Stimulated activated CD4-positive, alpha-beta T cell treated with anti-CD3 and anti-CD28 coated beads, Interleukin-1b, Interleukin-23, amount 100 ng/mL, for 24 hours (primary cell): Measurements from ENCODE around the gene RNGTT.
A peak's percentile ranks its signal among the peaks of the same experiment; 100 is the strongest.
"Not testable (repeated sequence)": the region's sequence is repeated elsewhere in the genome, so short reads cannot be mapped to it uniquely, and the experiment has no call there.

Source experiments
- DNase-seq, 4 experiments: peaks; one replicate each; pipeline ENCODE4 v3.0.0-alpha.2; 2020; ENCODE audit warnings: low read depth in 4 of 4, low spot score in 1 of 4

Gene RNGTT

DNA sequence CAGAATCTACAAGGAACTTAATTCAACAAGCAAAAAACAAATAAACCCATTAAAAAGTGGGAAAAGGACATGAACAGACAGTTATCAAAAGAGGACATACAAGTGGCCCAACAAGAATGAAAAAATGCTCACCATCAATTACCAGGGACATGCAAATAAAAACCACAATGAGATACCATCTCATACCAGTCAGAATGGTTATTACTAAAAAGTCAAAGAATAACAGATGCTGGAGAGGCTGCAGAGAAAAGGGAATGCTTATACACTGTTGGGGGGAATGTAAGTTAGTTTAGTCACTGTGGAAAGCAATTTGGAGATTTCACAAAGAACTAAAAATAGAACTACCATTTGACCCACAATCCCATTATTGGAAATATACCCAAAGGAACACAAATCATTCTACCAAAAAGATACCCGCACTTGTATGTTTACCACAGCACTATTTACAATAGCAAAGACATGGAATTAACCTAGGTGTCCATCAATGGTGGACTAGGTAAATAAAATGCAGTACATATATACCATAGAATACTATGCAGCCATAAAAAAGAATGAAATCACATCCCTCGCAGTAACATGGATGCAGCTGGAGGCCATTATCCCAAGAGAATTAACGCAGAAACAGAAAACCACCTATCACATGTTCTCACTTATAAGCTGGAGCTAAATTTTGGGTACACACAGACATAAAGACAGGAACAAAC, 48.4 kb downstream of the RNGTT start:
- no peak for DNase-seq

- DNase-seq, result no peak
Observed at GRCh38 chr6:88914180-88914579, 49.2 kb downstream of the RNGTT start.

DNA sequence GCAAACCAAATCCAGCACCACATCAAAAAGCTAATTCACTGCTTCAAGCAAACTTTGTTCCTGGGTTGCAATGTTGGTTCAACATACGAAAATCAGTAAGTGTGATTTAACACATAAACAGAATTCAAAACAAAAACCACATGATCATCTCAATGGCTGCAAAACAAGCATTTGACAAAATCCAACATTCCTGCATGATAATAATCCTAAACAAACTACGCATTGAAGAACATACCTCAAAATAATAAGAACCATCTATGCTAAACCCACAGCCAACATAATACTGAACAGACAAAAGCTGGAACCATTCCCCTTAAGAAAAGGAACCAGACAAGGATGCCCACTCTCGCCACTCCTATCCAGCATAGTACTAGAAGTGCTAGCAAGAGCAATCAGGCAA, 49.9 kb downstream of the RNGTT start:
- no peak for DNase-seq

DNA sequence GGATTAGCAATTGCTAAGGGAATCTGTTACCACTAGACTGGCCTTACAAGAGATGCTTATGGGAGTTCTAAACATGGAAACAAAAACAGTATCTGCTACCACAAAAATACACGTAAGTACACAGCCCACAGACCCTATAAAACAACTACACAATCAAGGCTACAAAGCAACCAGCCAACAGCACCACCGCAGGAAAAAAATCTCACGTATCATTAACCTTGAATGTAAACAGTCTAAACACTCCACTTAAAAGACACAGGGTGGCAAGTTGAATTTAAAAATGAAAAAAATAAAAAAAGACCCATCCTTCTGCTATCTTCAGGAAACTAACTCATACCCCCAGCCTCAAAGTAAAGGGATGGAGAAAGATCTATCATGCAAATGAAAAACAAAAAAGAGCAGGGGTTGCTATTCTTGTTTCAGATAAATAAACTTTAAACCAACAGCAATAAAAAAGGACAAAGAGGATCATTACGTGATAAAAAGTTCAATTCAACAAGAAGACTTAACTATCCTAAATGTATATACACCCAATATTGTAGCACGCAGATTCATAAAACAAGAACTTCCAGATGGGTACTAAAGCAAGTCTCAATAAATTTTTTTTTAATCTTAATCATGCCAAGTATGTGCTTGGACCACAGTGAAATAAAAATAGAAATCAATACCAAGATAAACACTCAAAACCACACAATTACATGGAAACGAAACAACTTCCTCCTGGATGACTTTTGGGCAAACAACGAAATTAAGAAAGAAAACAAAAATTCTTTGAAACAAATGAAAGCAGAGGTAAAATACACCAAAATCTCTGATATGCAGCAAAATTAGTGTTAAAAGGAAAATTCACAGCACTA, 52.3 kb downstream of the RNGTT start:
- DNase-seq, result no peak

DNA sequence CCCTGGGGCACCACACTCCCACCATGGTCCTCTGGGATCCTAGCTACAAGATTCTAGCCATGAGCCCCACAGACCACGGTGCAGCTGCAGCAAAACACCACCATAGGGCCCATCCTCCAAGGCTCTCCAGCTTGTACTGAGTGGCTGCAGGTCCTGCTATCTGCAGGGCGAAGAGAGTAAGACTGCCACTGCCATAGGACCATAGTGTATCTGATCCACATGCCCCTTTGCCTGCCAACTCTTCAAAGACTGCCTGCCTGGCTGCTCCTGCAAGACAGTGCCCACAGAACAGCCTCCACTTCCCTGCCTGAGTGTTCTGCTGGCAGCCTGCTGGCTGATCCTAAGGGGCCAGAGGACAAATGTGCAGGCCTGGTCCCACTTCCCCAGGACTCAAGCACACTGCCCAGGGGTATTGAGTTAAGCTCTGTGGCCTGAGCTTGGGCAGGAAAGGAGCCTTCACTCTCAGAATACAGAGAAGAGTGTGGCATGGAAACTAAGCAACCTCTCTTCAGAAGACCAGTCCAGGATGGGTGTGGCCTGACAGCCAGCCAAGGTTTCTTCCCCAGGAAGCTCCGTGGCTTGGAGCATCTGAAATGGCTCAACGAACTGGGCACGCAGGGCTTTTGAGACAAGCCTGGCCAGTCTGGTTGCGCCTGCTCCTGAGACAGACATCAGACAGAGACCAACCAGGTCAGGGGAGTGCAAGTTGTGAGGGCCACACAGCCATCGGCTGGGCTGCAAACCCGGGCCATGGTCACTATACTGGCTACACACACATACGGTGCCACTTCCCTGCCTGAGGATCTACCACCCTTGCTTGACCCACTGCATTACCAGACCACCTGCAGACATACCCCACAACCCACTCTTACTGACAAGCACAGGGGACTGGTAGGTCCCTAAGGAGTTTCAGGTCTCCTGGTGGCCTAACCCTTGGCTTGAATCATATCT, 54.5 kb downstream of the RNGTT start:
- DNase-seq, result no peak

- DNase-seq, result not testable (repeated sequence)
Observed at GRCh38 chr6:88907148-88907547, 56.3 kb downstream of the RNGTT start.

- DNase-seq, result no peak
Observed at GRCh38 chr6:88899569-88900316, 63.7 kb downstream of the RNGTT start.

DNA sequence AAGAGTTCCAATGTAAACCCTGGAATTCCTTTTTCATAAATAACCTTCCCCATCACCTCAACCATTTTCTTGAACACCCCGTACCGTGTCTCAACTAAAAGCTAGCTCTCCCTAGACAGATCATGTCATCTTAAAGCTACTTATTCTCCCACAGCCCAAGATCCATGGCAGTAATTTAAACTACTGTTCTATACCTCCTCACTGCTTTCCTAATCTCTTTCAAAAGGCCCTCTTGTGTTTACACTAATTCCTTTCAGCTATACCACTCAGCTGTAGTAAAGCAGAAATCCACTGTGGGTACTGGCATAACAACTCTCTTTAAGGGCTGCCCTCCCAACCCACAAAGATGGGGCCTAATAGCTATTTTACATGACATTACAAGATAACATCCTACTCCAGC, 67.5 kb downstream of the RNGTT start:
- DNase-seq, result no peak

DNA sequence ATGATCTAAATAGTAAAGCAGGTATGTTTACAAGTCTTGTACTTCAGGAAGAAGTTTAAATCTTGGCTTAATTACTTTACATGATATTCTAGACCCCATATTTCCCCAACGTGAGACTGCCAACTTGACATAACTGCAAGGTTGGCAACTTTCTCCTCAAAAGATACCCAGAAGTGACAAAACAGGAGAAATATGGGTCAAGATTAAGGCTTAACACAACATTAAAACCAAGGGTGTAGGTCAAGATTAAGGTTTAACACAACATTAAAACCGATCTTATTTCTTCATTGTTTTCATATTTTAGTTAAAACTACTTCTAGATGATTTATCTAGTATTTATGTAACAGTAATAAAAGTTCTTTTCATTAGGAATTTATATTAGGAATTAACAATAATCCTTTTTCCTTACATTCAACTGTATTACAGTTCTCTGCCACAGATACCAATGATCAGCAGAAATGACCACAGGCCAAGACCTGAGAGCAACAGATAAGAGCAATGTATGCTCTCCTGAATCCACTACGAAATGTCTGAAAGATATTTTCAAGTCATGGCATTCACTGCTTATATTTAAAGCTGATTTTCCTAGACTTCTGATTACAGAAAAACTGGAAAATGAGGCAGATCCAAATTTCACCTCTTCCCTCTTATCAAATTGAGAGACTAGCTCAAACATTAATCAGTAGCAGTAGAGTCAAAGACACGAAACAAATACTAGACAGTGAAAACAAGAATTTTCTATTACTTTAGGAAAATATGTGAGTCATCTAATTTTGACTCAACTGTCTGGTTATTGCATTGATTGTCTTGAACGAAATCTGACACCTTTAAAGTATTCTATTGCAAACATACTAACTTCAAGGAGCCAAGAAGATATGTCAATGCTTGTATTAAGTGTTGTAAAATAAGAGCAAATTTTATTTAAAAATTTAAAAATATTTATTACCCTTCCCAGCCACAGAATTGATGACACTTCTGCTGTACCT, 72.3 kb downstream of the RNGTT start:
- DNase-seq, result no peak

GRCh38 chr6:88890394-88890793, 73.0 kb downstream of the RNGTT start:
- no peak for DNase-seq

GRCh38 chr6:88884361-88884760, 79.1 kb downstream of the RNGTT start:
- no peak for DNase-seq

GRCh38 chr6:88882536-88882935, 80.9 kb downstream of the RNGTT start:
- no peak for DNase-seq

DNA sequence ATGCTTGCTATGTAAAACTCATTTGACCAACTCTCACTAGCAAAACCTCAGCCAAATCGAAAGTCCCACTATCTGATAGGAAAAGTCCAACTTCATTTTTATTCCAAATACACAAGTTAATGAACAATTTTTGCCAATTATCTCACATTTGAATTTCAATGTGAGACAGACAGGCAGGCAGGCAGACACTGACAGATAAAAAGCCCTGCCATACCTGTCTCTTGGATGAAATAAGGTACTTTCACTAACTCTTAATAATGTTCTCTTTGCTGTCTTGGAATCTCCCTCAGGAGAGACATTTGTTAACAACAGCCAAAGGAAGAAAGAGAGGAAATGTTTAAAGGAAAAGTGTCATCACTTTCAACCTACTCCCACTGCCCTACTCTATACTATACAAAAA, 82.0 kb downstream of the RNGTT start:
- DNase-seq, result no peak

DNA sequence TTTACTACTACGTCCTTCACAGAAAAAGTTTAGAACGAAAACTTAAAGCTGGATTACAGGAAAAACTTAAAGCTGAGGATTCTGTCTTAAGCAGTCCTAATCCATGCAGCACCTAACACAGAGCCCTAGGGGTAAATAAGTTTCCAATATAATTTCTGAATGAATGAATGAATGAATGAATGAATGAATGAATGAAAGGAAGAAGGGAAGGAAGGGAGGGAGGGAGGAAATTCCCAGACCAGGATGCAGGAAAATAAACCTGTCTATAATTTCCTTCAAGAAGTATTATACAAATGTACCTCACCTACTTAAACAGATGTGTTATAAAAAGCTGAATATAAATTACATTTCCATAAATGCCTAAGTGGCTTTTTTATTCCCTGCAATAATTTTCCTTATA, 83.4 kb downstream of the RNGTT start:
- no peak for DNase-seq

GRCh38 chr6:88877893-88878292, 85.5 kb downstream of the RNGTT start:
- DNase-seq, result no peak

DNA sequence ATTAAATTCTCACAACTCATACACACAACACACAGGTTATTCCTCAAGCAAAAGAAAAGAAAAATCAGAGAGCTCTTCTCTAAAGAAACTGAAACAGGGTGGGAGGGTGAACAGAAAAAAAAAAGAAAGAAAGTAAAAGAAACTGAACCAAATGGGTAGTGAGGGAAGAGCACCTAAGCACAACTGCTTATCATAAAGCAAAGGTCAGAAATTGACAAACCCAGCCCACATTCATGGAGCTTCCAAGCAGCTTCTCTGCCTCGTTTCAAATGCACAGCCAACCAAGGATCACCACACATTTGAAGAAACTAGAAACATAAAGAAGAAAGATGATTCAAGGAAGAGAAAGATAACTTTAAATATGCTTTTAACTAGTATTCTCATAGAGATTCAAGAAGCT, 90.5 kb downstream of the RNGTT start:
- DNase-seq, result no peak

- DNase-seq, result no peak
Observed at GRCh38 chr6:88871498-88871897, 91.9 kb downstream of the RNGTT start.

DNA sequence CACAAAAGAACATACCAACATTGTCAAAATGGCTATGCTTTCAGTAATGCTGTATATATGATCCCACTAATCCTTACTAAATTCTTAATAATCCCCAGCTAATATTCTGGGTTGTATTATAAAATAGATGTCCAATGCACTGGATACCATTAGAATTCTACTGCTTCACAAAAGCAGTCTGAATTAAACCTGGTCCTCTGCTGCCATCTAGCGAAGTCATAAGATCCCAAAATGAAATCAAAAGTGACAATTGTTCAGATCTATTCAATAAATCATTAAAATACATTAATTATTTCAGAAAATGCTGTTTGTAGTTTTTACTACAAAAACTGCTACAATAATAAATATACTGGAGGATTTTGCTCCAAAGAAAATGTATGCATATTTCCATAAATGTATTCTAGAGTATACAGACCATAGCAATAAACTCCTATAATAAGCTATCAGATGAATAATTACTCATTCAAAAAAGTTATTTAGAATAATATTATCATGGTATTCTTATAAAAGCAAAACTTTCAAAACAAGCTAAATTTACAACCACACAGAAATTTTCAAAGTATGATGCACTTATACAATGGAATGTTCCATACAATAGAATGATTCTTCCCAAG, 92.6 kb downstream of the RNGTT start:
- DNase-seq, result peak in 2 of 4 experiments; percentile 6 to 16
